Measurements from ENCODE around the gene XCR1. TPM values are rescaled to one million over a fixed set of nuclear protein-coding genes. Genes with fewer than 3 reads are reported as not detected.

The XCR1 gene
- total and polyA plus RNA-seq, 2 donors (not counting 3 experiments of a cell fraction or from before 2014, with no cell fraction given) = not detected

DNA sequence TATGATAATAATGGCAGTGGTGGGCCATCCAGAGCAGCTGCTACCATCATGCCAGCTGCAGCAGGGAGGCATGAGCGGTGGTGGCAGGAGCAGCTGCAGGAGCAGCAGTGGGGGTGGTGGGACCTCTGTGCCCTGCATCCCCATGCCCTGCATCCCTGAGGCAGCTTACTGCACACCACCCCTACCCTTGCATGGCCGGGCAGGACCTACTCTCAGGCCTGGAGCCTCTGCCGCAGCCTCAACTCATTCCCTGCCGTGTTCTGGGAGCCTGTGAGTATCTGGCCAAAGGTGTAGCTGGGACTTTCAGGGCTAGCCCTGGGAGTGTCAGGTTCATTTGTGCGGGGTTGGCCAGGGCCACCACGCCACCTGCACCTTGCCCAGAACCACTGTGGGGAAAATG lies 3.3 kb upstream of the XCR1 start:
- H3K36me3 ChIP-seq (ENCODE audit: control insufficient read depth in 2 of 2, extremely low read depth in 1 of 2, insufficient read depth in 2 of 2, low read length in 2 of 2) = no peaks in the 10 kb centered on the region
- peaks cover 0 to 4% of the 10 kb centered on the region in 2 experiments for H3K27me3 ChIP-seq (ENCODE audit: control insufficient read depth in 2 of 2, insufficient read depth in 2 of 2, low read length in 2 of 2)
- DNase-seq (ENCODE audit: low read depth, low spot score) = no peak
- FAIRE-seq = no peak
- no peak for TF ChIP-seq FOS (IDR thresholded peaks at IDR 0.05; ENCODE audit: borderline replicate concordance, insufficient read depth, low read length)
- TF ChIP-seq JUN (IDR thresholded peaks at IDR 0.05; ENCODE audit: borderline replicate concordance, insufficient read depth, insufficient read length, low read depth) = no peak
- no peak for TF ChIP-seq GATA2 (IDR thresholded peaks at IDR 0.05; ENCODE audit: insufficient read depth, insufficient read length, low read depth, low read length)
- TF ChIP-seq MYC (IDR thresholded peaks at IDR 0.05; ENCODE audit: low read depth, low read length) = no peak
- TF ChIP-seq, protein P1, sequence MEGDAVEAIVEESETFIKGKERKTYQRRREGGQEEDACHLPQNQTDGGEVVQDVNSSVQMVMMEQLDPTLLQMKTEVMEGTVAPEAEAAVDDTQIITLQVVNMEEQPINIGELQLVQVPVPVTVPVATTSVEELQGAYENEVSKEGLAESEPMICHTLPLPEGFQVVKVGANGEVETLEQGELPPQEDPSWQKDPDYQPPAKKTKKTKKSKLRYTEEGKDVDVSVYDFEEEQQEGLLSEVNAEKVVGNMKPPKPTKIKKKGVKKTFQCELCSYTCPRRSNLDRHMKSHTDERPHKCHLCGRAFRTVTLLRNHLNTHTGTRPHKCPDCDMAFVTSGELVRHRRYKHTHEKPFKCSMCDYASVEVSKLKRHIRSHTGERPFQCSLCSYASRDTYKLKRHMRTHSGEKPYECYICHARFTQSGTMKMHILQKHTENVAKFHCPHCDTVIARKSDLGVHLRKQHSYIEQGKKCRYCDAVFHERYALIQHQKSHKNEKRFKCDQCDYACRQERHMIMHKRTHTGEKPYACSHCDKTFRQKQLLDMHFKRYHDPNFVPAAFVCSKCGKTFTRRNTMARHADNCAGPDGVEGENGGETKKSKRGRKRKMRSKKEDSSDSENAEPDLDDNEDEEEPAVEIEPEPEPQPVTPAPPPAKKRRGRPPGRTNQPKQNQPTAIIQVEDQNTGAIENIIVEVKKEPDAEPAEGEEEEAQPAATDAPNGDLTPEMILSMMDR (IDR thresholded peaks at IDR 0.05; ENCODE audit: extremely low read depth in 1 of 2, insufficient read depth in 1 of 2, low read depth in 1 of 2, low read length in 2 of 2) = no peak
- TF ChIP-seq, protein P2, sequence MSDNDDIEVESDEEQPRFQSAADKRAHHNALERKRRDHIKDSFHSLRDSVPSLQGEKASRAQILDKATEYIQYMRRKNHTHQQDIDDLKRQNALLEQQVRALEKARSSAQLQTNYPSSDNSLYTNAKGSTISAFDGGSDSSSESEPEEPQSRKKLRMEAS (IDR thresholded peaks at IDR 0.05; ENCODE audit: insufficient read depth, insufficient read length) = no peak
- no peak for TF ChIP-seq POLR2AphosphoS5 (IDR thresholded peaks at IDR 0.05; ENCODE audit: insufficient read depth, low read depth, low read length)
- no peak for TF ChIP-seq POLR2A (IDR thresholded peaks at IDR 0.05; ENCODE audit: low read depth, low read length)
- TF ChIP-seq EZH2 (IDR thresholded peaks at IDR 0.05; ENCODE audit: borderline replicate concordance, low read depth, low read length, severe bottlenecking) = no peak
- H2AFZ ChIP-seq (ENCODE audit: low read depth, low read length) = no peak overlapping the region
- H3K9me3 ChIP-seq (replicated peaks; ENCODE audit: control insufficient read depth, insufficient read depth, low read length) = no peaks in the 10 kb centered on the region
- H3K9me1 ChIP-seq (replicated peaks; ENCODE audit: control insufficient read depth, extremely low read depth, insufficient read depth, low read length) = no peaks in the 10 kb centered on the region
- BruUV-seq (replicated peaks) = no TSS peak
- no peak overlapping the region for H3K9ac ChIP-seq (replicated peaks; ENCODE audit: extremely low read depth, insufficient read depth, low read length)
- ChIA-PET CTCF (no interaction called here), POLR2A (no interaction called here)
- H3K4me1 ChIP-seq (ENCODE audit: control insufficient read depth, extremely low read depth, insufficient read depth, low read length) = no peaks in the 10 kb centered on the region
- H3K4me2 ChIP-seq (ENCODE audit: insufficient read depth, low read length) = no peak overlapping the region
- no peaks in the 10 kb centered on the region for H3K79me2 ChIP-seq (ENCODE audit: control insufficient read depth, insufficient read depth, low read length)
- no peaks in the 10 kb centered on the region for H4K20me1 ChIP-seq (replicated peaks; ENCODE audit: control insufficient read depth, extremely low read depth, insufficient read depth, low read length)
- H3K4me3 ChIP-seq (replicated peaks in 1 of 3; ENCODE audit: insufficient read depth in 1 of 3, low read depth in 1 of 3, low read length in 3 of 3) = no peak overlapping the region
- dilution Hi-C loops (cut with MboI; ENCODE audit: extremely low pct_ligation_motif_present, low sequenced_read_pairs) (no loop called here), intact Hi-C loops (cut with micrococcal nuclease) (no loop called here)
- H3K27ac ChIP-seq (ENCODE audit: insufficient read depth, low read depth, low read length) = no peak overlapping the region
